Hematopoietic multipotent progenitor cell (in vitro differentiated cells): ENCODE data around the gene ATF4. TPM values are rescaled to one million over a fixed set of nuclear protein-coding genes. Genes with fewer than 3 reads are reported as not detected.
A peak's percentile ranks its signal among the peaks of the same experiment; 100 is the strongest.

Experiments used
- DNase-seq, 3 donors: peaks; one replicate each; pipeline ENCODE4 v3.0.0-alpha.2; 2011 to 2015; ENCODE audit warnings: low read depth in 2 of 3, low spot score in 2 of 3
- total RNA-seq: library from RNA; depleted of rRNA; stranded (reverse); fragments of >200 nt; gene quantifications from one replicate; pipeline ENCODE4 v1.2.3, GENCODE V29; 2012

Gene ATF4
- 167 TPM for total RNA-seq

- peak; percentile 31 to 100 (median 76) for DNase-seq
Measured at GRCh38 chr22:39520226-39521105, at the start of gene ATF4. Gene ATF4, plus strand, starts transcription at chr22:39520562. Its CDS starts 884 bp downstream, at chr22:39521446.

GRCh38 chr22:39471381-39472141 lies 48.8 kb upstream of the ATF4 start:
- DNase-seq, result no peak

GRCh38 chr22:39472570-39473556 lies 47.5 kb upstream of the ATF4 start:
- no peak for DNase-seq

GRCh38 chr22:39473851-39474250 lies 46.5 kb upstream of the ATF4 start:
- no peak for DNase-seq

GRCh38 chr22:39474351-39475111 lies 45.8 kb upstream of the ATF4 start:
- DNase-seq, result no peak

- DNase-seq, result no peak
Measured at GRCh38 chr22:39475337-39475736, 45.0 kb upstream of the ATF4 start.

GRCh38 chr22:39475902-39476301 lies 44.5 kb upstream of the ATF4 start:
- no peak for DNase-seq

GRCh38 chr22:39476664-39477063 lies 43.7 kb upstream of the ATF4 start:
- no peak for DNase-seq

- no peak for DNase-seq
Measured at GRCh38 chr22:39477542-39477941, 42.8 kb upstream of the ATF4 start.

GRCh38 chr22:39478441-39478850 lies 41.9 kb upstream of the ATF4 start:
- DNase-seq, result no peak

- no peak for DNase-seq
Measured at GRCh38 chr22:39479254-39479653, 41.1 kb upstream of the ATF4 start.

- no peak for DNase-seq
Measured at GRCh38 chr22:39480557-39480956, 39.8 kb upstream of the ATF4 start.

GRCh38 chr22:39481054-39481453 lies 39.3 kb upstream of the ATF4 start:
- DNase-seq, result no peak

- no peak for DNase-seq
Measured at GRCh38 chr22:39481595-39481994, 38.8 kb upstream of the ATF4 start.

- no peak for DNase-seq
Measured at GRCh38 chr22:39482768-39483167, 37.6 kb upstream of the ATF4 start.

GRCh38 chr22:39486951-39487825 lies 33.2 kb upstream of the ATF4 start:
- DNase-seq, result no peak

- DNase-seq, result no peak
Measured at GRCh38 chr22:39487826-39488520, 32.4 kb upstream of the ATF4 start.

GRCh38 chr22:39488563-39489083 lies 31.7 kb upstream of the ATF4 start:
- no peak for DNase-seq
